Measurements from ENCODE around the gene ANKH.

DNA sequence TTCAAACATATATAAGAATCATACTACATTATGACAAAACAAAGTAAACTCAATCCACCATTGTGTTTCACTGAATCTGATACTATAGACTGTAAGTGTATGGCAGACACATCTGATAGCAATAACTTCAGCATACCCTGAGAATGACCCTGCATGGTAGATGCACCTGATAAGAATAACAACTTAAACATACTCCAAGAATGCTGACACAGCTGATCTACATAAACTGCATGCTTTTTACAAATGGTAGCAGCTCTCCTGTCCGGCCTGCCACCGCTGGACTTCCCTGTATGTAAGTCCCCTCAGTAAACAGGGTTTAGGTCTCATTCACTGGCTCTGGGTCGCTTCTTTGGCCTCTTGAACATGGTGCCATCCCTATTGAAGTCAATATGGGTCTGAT is 100.4 kb downstream of the ANKH start:
- TF ChIP-seq, protein P1, sequence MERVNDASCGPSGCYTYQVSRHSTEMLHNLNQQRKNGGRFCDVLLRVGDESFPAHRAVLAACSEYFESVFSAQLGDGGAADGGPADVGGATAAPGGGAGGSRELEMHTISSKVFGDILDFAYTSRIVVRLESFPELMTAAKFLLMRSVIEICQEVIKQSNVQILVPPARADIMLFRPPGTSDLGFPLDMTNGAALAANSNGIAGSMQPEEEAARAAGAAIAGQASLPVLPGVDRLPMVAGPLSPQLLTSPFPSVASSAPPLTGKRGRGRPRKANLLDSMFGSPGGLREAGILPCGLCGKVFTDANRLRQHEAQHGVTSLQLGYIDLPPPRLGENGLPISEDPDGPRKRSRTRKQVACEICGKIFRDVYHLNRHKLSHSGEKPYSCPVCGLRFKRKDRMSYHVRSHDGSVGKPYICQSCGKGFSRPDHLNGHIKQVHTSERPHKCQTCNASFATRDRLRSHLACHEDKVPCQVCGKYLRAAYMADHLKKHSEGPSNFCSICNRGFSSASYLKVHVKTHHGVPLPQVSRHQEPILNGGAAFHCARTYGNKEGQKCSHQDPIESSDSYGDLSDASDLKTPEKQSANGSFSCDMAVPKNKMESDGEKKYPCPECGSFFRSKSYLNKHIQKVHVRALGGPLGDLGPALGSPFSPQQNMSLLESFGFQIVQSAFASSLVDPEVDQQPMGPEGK (CRISPR knock-in tag; IDR thresholded peaks at IDR 0.05; ENCODE audit: borderline replicate concordance), result no peak
- TF ChIP-seq ZFP3 (CRISPR knock-in tag; IDR thresholded peaks at IDR 0.05) (no peak), RARB (CRISPR knock-in tag; IDR thresholded peaks at IDR 0.05) (no peak), ZC3H10 (CRISPR knock-in tag; IDR thresholded peaks at IDR 0.05) (no peak), PPARA (CRISPR knock-in tag; IDR thresholded peaks at IDR 0.05; ENCODE audit: borderline replicate concordance) (no peak), ZNF8 (CRISPR knock-in tag; IDR thresholded peaks at IDR 0.05) (no peak), ESRRG (CRISPR knock-in tag; IDR thresholded peaks at IDR 0.05) (no peak), ARNTL (CRISPR knock-in tag; IDR thresholded peaks at IDR 0.05; ENCODE audit: borderline replicate concordance, low read depth) (no peak)
- TF ChIP-seq, protein P2, sequence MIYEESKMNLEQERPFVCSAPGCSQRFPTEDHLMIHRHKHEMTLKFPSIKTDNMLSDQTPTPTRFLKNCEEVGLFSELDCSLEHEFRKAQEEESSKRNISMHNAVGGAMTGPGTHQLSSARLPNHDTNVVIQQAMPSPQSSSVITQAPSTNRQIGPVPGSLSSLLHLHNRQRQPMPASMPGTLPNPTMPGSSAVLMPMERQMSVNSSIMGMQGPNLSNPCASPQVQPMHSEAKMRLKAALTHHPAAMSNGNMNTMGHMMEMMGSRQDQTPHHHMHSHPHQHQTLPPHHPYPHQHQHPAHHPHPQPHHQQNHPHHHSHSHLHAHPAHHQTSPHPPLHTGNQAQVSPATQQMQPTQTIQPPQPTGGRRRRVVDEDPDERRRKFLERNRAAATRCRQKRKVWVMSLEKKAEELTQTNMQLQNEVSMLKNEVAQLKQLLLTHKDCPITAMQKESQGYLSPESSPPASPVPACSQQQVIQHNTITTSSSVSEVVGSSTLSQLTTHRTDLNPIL (CRISPR knock-in tag; IDR thresholded peaks at IDR 0.05; ENCODE audit: low read depth), result no peak

All from SK-N-SH treated with all-trans-retinoic acid at 6 μM for 48 hours (cell line).